IMR-90 (cell line): ENCODE measurements around the gene DESI2. TPM values are rescaled to one million over a fixed set of nuclear protein-coding genes. Genes with fewer than 3 reads are reported as not detected.

ENCODE experiments used
- ATAC-seq: fragments of 200-7000 bp; cut with Tn5 transposase; 2 replicates; pipeline ENCODE4 v1.9.1; 2020; ENCODE audit warnings: low read depth, mild to moderate bottlenecking, moderate library complexity
- BruUV-seq: library from RNA; stranded (reverse); fragments of 400-500 nt; replicated peaks from 2 replicates; lab custom pipeline; 2021; lab: Mats Ljungman, UMichigan
- CTCF ChIA-PET: fragments of 300-600 bp; formaldehyde crosslinking; extraction: SDS; loops from one replicate; lab custom pipeline; 2021; ENCODE audit warnings: antibody characterized with exemption; lab: Yijun Ruan, JAX
- POLR2A ChIA-PET: fragments of 300-600 bp; sonication (Branson Sonifier 250); formaldehyde crosslinking; loops from one replicate; lab custom pipeline; 2022; ENCODE audit warnings: antibody characterized with exemption; ENCODE audit not compliant: unreplicated experiment; lab: Charles Lee
- DNase-seq: peaks from one replicate; pipeline ENCODE4 v3.0.0; 2013
- H2AFZ ChIP-seq: replicated peaks from 2 replicates; pipeline ENCODE3; 2013; ENCODE audit warnings: low read length, mild to moderate bottlenecking; ENCODE audit not compliant: poor library complexity
- H2AK5ac ChIP-seq: 2 replicates; pipeline ENCODE4 v1.6.1; 2013; ENCODE audit warnings: low read depth, low read length, inconsistent platforms
- H2AK9ac ChIP-seq: replicated peaks from 2 replicates; pipeline ENCODE3; 2013; ENCODE audit warnings: mild to moderate bottlenecking, low read depth, low read length, moderate library complexity; ENCODE audit not compliant: poor library complexity
- H2BK120ac ChIP-seq: 2 replicates; pipeline ENCODE4 v1.6.1; 2013; ENCODE audit warnings: low read depth, low read length, inconsistent platforms
- H2BK15ac ChIP-seq: 3 replicates; pipeline ENCODE4 v1.6.1; 2013; ENCODE audit warnings: low read depth, low read length, inconsistent platforms
- H2BK20ac ChIP-seq: 2 replicates; pipeline ENCODE4 v1.6.1; 2013; ENCODE audit warnings: low read depth, mild to moderate bottlenecking, inconsistent platforms, low read length, moderate library complexity
- H2BK5ac ChIP-seq: 2 replicates; pipeline ENCODE4 v1.6.1; 2013; ENCODE audit warnings: mild to moderate bottlenecking, low read depth, low read length, inconsistent platforms; ENCODE audit not compliant: poor library complexity, severe bottlenecking
- H3K14ac ChIP-seq: replicated peaks from 2 replicates; pipeline ENCODE4 v1.6.1; 2013; ENCODE audit warnings: low read depth, low read length, inconsistent platforms
- H3K18ac ChIP-seq: 2 replicates; pipeline ENCODE4 v1.6.1; 2013; ENCODE audit warnings: low read depth, low read length, control low read depth
- H3K23ac ChIP-seq: 2 replicates; pipeline ENCODE4 v1.6.1; 2013; ENCODE audit warnings: low read depth, low read length, inconsistent platforms
- H3K27ac ChIP-seq: 2 replicates; pipeline ENCODE4 v1.5.1; 2013; ENCODE audit warnings: mild to moderate bottlenecking, control low read depth, low read length; ENCODE audit not compliant: insufficient read depth
- H3K27me3 ChIP-seq: 2 replicates; pipeline ENCODE4 v1.6.1; 2013; ENCODE audit warnings: low read length; ENCODE audit not compliant: control insufficient read depth, insufficient read depth
- H3K36me3 ChIP-seq: 2 replicates; pipeline ENCODE4 v1.6.1; 2013; ENCODE audit warnings: low read length, mixed read lengths; ENCODE audit not compliant: control insufficient read depth, insufficient read depth
- H3K4ac ChIP-seq: 2 replicates; pipeline ENCODE4 v1.6.1; 2013; ENCODE audit warnings: low read depth, low read length, inconsistent platforms
- H3K4me1 ChIP-seq: 2 replicates; pipeline ENCODE4 v1.6.1; 2013; ENCODE audit warnings: low read length, mixed read lengths; ENCODE audit not compliant: control insufficient read depth, insufficient read depth
- H3K4me2 ChIP-seq: 2 replicates; pipeline ENCODE4 v1.6.1; 2013; ENCODE audit warnings: low read depth, mild to moderate bottlenecking, control low read depth, low read length, moderate library complexity
- H3K4me3 ChIP-seq: 2 replicates; pipeline ENCODE4 v1.5.1; 2013; ENCODE audit warnings: low read depth, mild to moderate bottlenecking, control low read depth, low read length, moderate library complexity; ENCODE audit not compliant: insufficient read depth
- H3K56ac ChIP-seq: 2 replicates; pipeline ENCODE4 v1.6.1; 2013; ENCODE audit warnings: low read length, inconsistent platforms; ENCODE audit not compliant: insufficient read depth; ENCODE audit errors: extremely low read depth
- H3K79me1 ChIP-seq, 2 experiments: 2 replicates each; pipeline ENCODE4 v1.6.1; 2013; ENCODE audit warnings: low read length in 2 of 2, inconsistent platforms in 1 of 2, low read depth in 1 of 2
- H3K9ac ChIP-seq: 2 replicates; pipeline ENCODE4 v1.6.1; 2013; ENCODE audit warnings: low read depth, low read length, control low read depth
- H3K9me1 ChIP-seq: 2 replicates; pipeline ENCODE4 v1.6.1; 2013; ENCODE audit warnings: low read length, inconsistent platforms; ENCODE audit not compliant: insufficient read depth
- H3K9me3 ChIP-seq: 2 replicates; pipeline ENCODE4 v1.6.1; 2013; ENCODE audit warnings: low read length; ENCODE audit not compliant: control insufficient read depth, insufficient read depth
- H4K20me1 ChIP-seq: 2 replicates; pipeline ENCODE4 v1.6.1; 2013; ENCODE audit warnings: low read length, inconsistent platforms; ENCODE audit not compliant: insufficient read depth
- H4K5ac ChIP-seq: 2 replicates; pipeline ENCODE4 v1.6.1; 2013; ENCODE audit warnings: mild to moderate bottlenecking, low read depth, low read length, control low read depth
- H4K8ac ChIP-seq, 2 experiments: 2 replicates each; pipeline ENCODE4 v1.6.1; 2013; ENCODE audit warnings: low read depth in 2 of 2, low read length in 2 of 2, control low read depth in 1 of 2, inconsistent platforms in 1 of 2
- H4K91ac ChIP-seq: 2 replicates; pipeline ENCODE4 v1.6.1; 2013; ENCODE audit warnings: low read depth, low read length, inconsistent platforms; ENCODE audit not compliant: insufficient read depth
- BHLHE40 ChIP-seq: fragments of 150-350 bp; IDR thresholded peaks from 2 replicates; pipeline ENCODE4 v1.6.1; 2016; ENCODE audit warnings: mild to moderate bottlenecking, low read depth, low read length
- CEBPB ChIP-seq: IDR thresholded peaks from 2 replicates; pipeline ENCODE4 v1.6.1; 2012; ENCODE audit warnings: low read depth, low read length, improper control_type of control experiment
- CHD1 ChIP-seq: IDR thresholded peaks from 2 replicates; pipeline ENCODE4 v1.6.1; 2012; ENCODE audit warnings: low read depth, low read length, improper control_type of control experiment
- FOS ChIP-seq: fragments of 150-350 bp; IDR thresholded peaks from 2 replicates; pipeline ENCODE4 v1.6.1; 2016; ENCODE audit warnings: low read depth, low read length
- MAZ ChIP-seq: IDR thresholded peaks from 2 replicates; pipeline ENCODE4 v1.6.1; 2012; ENCODE audit warnings: low read depth, mild to moderate bottlenecking, low read length, improper control_type of control experiment, moderate library complexity, borderline replicate concordance
- MXI1 ChIP-seq: IDR thresholded peaks from 2 replicates; pipeline ENCODE4 v1.6.1; 2012; ENCODE audit warnings: low read depth, mild to moderate bottlenecking, low read length, moderate library complexity, borderline replicate concordance
- NFE2L2 ChIP-seq: fragments of 150-350 bp; IDR thresholded peaks from 2 replicates; pipeline ENCODE4 v1.6.1; 2016; ENCODE audit warnings: low read depth, mild to moderate bottlenecking, low read length
- POLR2A ChIP-seq: IDR thresholded peaks from 2 replicates; pipeline ENCODE4 v1.6.1; 2012; ENCODE audit warnings: mild to moderate bottlenecking, low read depth, low read length
- RAD21 ChIP-seq: IDR thresholded peaks from 2 replicates; pipeline ENCODE4 v1.6.1; 2012; ENCODE audit warnings: low read length, improper control_type of control experiment
- RCOR1 ChIP-seq: IDR thresholded peaks from 2 replicates; pipeline ENCODE4 v1.6.1; 2012; ENCODE audit warnings: mild to moderate bottlenecking, low read length, improper control_type of control experiment; ENCODE audit not compliant: insufficient replicate concordance
- RFX5 ChIP-seq: IDR thresholded peaks from 2 replicates; pipeline ENCODE4 v1.8.0; 2012; ENCODE audit warnings: low read depth, mild to moderate bottlenecking, low read length, moderate library complexity
- SMC3 ChIP-seq: fragments of 150-350 bp; IDR thresholded peaks from 2 replicates; pipeline ENCODE4 v1.6.1; 2016; ENCODE audit warnings: low read depth, mild to moderate bottlenecking, antibody characterized with exemption, low read length, moderate library complexity
- WGBS, 2 experiments: methylation state at CpG; one replicate each; pipeline versions ENCODE4 v1.1.5 to v1.1.7; 2013; ENCODE audit warnings: missing lambda C conversion rate in 2 of 2; ENCODE audit not compliant: insufficient read length in 1 of 2; ENCODE audit errors: extremely low coverage in 2 of 2; 5-methylcytosine and 5-hydroxymethylcytosine counted together
- dilution Hi-C: fragments of 300-500 bp; cut with HindIII; formaldehyde crosslinking; loops from one replicate; pipeline ENCODE4 v1.14.3; 2018; ENCODE audit warnings: low sequenced_read_pairs; ENCODE audit not compliant: unreplicated experiment
- in situ Hi-C: fragments of 300-500 bp; cut with MboI; formaldehyde crosslinking; loops from 3 replicates; pipeline ENCODE4 v1.14.3; 2019; ENCODE audit warnings: low sequenced_read_pairs, inconsistent platforms, mixed read lengths
- intact Hi-C: fragments of 100-400 bp; cut with micrococcal nuclease; formaldehyde crosslinking; loops from 2 replicates; pipeline ENCODE4 v1.10.0; 2022
- polyA plus RNA-seq, 3 experiments: library from polyadenylated mRNA; depleted of rRNA; stranded (reverse); fragments of >200 nt; gene quantifications; 2 replicates each; pipeline ENCODE4 v1.2.3, GENCODE V29; 2012; ENCODE audit warnings: low replicate concordance in 1 of 3
- total RNA-seq: library from RNA; depleted of rRNA; stranded (reverse); fragments of >200 nt; gene quantifications from 2 replicates; pipeline ENCODE4 v1.2.3, GENCODE V29; 2012
- TF ChIP-seq, protein P1 (sequence below): fragments of 150-350 bp; IDR thresholded peaks from 2 replicates; pipeline ENCODE4 v1.6.1; 2016; ENCODE audit warnings: low read depth, mild to moderate bottlenecking, low read length, moderate library complexity, borderline replicate concordance
- TF ChIP-seq, protein P2 (sequence below): conservative IDR thresholded peaks from 2 replicates; pipeline ENCODE4 v1.5.1; 2012; ENCODE audit warnings: mild to moderate bottlenecking, low read depth, low read length, improper control_type of control experiment

DESI2 gene
- total and polyA plus RNA-seq, 2 of the 4 experiments (the other 2 are of a cell fraction), result 19.0 to 43.6 TPM

DNA sequence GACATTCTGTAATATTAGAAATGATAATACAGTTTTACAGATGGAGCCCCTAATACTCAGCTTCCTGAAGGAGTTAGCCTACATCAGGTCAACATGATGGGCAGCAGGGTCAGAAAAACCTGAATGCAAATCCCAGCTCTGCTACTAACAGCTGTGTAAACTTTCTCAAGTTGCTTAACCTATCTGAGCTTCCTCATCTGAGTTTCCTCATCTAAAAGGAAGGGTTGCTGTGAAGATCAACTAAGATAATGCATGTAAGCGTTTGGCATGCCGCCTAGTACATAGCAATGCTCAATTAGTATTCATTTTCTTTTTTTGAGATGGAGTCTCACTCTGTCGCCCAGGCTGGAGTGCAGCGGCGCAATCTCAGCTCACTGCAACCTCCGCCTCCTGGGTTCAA lies 18.4 kb upstream of the DESI2 start:
- no peak for DNase-seq
- H3K14ac ChIP-seq, result no peak overlapping the region
- H2BK15ac ChIP-seq, result no peak overlapping the region
- no peak overlapping the region for H3K4me3 ChIP-seq
- dilution Hi-C loops, result no loop called here
- no peak overlapping the region for H3K23ac ChIP-seq
- no peak overlapping the region for H3K18ac ChIP-seq
- TF ChIP-seq RAD21 (no peak), MXI1 (no peak), RFX5 (no peak), SMC3 (no peak), CEBPB (no peak), RCOR1 (no peak), NFE2L2 (no peak), POLR2A (no peak), BHLHE40 (no peak), CHD1 (no peak), MAZ (no peak), FOS (no peak)
- TF ChIP-seq, protein P1, sequence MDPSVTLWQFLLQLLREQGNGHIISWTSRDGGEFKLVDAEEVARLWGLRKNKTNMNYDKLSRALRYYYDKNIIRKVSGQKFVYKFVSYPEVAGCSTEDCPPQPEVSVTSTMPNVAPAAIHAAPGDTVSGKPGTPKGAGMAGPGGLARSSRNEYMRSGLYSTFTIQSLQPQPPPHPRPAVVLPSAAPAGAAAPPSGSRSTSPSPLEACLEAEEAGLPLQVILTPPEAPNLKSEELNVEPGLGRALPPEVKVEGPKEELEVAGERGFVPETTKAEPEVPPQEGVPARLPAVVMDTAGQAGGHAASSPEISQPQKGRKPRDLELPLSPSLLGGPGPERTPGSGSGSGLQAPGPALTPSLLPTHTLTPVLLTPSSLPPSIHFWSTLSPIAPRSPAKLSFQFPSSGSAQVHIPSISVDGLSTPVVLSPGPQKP, result no peak
- TF ChIP-seq, protein P2, sequence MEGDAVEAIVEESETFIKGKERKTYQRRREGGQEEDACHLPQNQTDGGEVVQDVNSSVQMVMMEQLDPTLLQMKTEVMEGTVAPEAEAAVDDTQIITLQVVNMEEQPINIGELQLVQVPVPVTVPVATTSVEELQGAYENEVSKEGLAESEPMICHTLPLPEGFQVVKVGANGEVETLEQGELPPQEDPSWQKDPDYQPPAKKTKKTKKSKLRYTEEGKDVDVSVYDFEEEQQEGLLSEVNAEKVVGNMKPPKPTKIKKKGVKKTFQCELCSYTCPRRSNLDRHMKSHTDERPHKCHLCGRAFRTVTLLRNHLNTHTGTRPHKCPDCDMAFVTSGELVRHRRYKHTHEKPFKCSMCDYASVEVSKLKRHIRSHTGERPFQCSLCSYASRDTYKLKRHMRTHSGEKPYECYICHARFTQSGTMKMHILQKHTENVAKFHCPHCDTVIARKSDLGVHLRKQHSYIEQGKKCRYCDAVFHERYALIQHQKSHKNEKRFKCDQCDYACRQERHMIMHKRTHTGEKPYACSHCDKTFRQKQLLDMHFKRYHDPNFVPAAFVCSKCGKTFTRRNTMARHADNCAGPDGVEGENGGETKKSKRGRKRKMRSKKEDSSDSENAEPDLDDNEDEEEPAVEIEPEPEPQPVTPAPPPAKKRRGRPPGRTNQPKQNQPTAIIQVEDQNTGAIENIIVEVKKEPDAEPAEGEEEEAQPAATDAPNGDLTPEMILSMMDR, result no peak
- H3K9me1 ChIP-seq, result no peaks in the 10 kb centered on the region; the same call in 1 of the 2 replicates
- ChIA-PET POLR2A (no interaction called here), CTCF (no interaction called here)
- no peak overlapping the region for H4K5ac ChIP-seq
- H3K27ac ChIP-seq, result no peak overlapping the region
- WGBS, 2 experiments, result no CpG with 5 or more reads among the region's 6 CpGs
- H3K4ac ChIP-seq, result no peak overlapping the region
- peaks cover 10% of the 10 kb centered on the region for H3K27me3 ChIP-seq
- H4K91ac ChIP-seq, result no peak overlapping the region
- ATAC-seq, result no peak
- no peak overlapping the region for H2BK20ac ChIP-seq
- no peaks in the 10 kb centered on the region for H3K36me3 ChIP-seq
- no peak overlapping the region for H3K9ac ChIP-seq
- intact Hi-C loops, result no loop called here
- no peaks in the 10 kb centered on the region for H3K9me3 ChIP-seq
- H3K4me2 ChIP-seq, result no peak overlapping the region
- no TSS peak for BruUV-seq
- no peak overlapping the region for H4K8ac ChIP-seq
- H2AK9ac ChIP-seq, result no peak overlapping the region
- no peak overlapping the region for H3K56ac ChIP-seq
- in situ Hi-C loops, result no loop called here
- no peak overlapping the region for H2BK120ac ChIP-seq
- H2AK5ac ChIP-seq, result no peak overlapping the region
- no peaks in the 10 kb centered on the region for H3K79me1 ChIP-seq
- H3K4me1 ChIP-seq, result no peaks in the 10 kb centered on the region
- H4K20me1 ChIP-seq, result no peaks in the 10 kb centered on the region
- H2BK5ac ChIP-seq, result no peak overlapping the region
- no peak overlapping the region for H2AFZ ChIP-seq
